HG03378 (cell line): ENCODE results near the gene KDM5A.
A peak's percentile ranks its signal among the peaks of the same experiment; 100 is the strongest.
"Not testable (repeated sequence)": the region's sequence is repeated elsewhere in the genome, so short reads cannot be mapped to it uniquely, and the experiment has no call there.

Source experiments
- ATAC-seq: cut with Tn5 transposase; IDR thresholded peaks from one replicate; pipeline ENCODE4 v1.9.1; 2021; ENCODE audit warnings: mild to moderate bottlenecking, moderate library complexity; ENCODE audit not compliant: unreplicated experiment

KDM5A gene

GRCh38 chr12:389142-390096, at the start of gene KDM5A:
TSS of gene KDM5A (minus strand) at chr12:389320. CDS start at chr12:389091, 229 bp downstream.
- ATAC-seq: peak; percentile 71

DNA sequence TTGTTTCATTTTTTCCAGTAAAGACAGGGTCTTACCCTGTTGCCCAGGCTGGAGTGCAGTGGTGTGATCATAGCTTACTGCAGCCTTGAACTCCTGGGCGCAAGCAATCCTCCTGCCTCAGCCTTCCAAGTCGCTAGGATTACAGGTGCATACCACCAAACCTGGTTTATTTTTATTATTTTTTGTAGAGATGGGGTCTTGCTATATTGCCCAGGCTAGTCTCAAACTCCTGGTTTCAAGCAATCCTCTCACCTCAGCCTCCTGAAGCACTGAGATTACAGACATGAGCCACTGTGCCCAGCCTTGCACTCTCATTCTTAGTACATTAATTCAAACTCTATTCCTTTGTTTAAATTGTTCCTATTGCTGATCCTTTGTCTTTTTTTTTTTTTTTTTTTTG, 46.6 kb upstream of the KDM5A start:
- ATAC-seq: not testable (repeated sequence)

DNA sequence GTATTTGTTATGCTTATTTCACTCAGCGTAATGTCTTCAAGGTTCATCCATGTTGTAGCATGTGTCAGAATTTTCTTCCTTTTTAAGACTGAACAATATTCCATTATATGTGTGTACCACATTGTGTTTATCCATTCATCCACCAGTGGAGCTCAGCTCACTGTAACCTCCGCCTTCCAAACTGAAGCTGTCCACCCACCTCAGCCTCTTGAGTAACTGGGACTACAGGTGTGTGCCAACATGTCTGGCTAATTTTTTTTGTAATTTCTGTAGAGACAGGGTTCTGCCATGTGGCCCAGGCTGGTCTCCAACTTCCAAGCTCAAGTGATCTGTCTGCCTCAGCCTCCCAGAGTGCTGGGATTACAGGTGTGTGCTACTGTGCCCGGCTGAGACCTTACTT, 33.4 kb upstream of the KDM5A start:
- no peak for ATAC-seq

GRCh38 chr12:418432-418831, 29.3 kb upstream of the KDM5A start:
- ATAC-seq: no peak

DNA sequence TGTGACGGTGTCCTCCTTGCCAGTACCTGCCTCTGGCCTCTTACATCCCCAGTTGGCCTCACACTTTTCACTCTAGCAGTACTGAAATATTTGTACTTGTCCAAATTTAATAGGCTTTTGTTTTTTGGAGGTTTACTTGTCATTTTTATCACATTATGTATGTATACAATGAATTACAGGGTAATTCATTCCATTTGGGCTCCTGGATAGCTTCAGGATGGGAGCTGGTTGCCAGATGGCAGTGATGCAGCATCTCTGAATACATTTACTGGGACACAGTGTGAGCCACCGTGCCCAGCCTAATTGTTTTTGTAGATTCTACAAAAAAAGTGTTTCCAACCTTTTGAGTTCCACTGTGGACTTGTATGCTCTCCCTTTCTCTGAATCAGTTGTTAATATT, 25.7 kb upstream of the KDM5A start:
- ATAC-seq: no peak

- no peak for ATAC-seq
These were observed 12.9 kb upstream of the KDM5A start for GRCh38 chr12:402029-402389.

- peak; percentile 97 for ATAC-seq
These were observed 12.3 kb upstream of the KDM5A start, which contains the start of gene CCDC77 for GRCh38 chr12:401235-402028. TSS of gene CCDC77 (plus strand) at chr12:401644. CDS start at chr12:409384, 7,740 bp downstream.

DNA sequence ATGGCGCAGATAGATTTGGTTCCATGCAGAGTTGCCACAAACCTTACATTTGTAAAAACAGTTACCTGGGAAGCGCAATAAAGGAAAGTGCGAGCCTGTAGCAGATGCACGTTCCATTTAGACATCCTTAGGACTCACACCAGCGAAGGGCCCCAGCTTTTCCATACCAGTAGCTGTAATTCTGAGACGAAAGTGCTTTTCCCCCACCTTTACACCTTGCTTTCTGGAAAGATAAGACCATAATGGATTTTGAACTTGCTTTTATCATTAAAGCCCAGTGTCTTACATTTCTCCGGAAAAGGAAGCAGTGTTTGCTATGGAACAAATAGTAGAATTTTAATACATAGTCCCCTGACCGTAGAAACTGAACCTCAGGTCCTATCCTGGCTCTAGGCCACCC, 11.7 kb upstream of the KDM5A start:
- no peak for ATAC-seq

GRCh38 chr12:388541-389141, 479 bp downstream of the KDM5A start:
- ATAC-seq: no peak

- no peak for ATAC-seq
These were observed 1.1 kb downstream of the KDM5A start for GRCh38 chr12:388012-388411.

DNA sequence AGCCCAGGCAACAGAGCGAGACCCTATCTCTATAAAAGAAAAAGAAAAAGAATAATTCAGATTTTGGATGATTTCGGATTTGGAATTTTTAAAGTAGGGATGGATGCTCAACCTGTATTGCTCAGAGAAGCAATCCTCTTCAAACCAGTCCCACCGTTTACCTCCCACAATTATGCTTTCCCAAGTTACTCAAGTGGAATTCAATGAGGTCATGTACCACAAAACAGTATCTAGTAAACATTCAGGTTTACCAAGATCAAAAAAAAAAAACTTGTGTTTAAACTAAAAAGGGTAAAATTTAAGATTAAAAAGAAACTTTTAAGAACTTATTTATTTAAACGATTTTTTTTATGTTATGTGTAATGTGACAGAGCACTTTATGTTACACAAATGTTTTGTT, 2.5 kb downstream of the KDM5A start:
- ATAC-seq: no peak

- not testable (repeated sequence) for ATAC-seq
These were observed 18.2 kb downstream of the KDM5A start for GRCh38 chr12:370739-371485.

GRCh38 chr12:367972-368371, 21.1 kb downstream of the KDM5A start:
- no peak for ATAC-seq

GRCh38 chr12:366820-367219, 22.3 kb downstream of the KDM5A start:
- no peak for ATAC-seq

- no peak for ATAC-seq
These were observed 30.0 kb downstream of the KDM5A start for GRCh38 chr12:359091-359490.

DNA sequence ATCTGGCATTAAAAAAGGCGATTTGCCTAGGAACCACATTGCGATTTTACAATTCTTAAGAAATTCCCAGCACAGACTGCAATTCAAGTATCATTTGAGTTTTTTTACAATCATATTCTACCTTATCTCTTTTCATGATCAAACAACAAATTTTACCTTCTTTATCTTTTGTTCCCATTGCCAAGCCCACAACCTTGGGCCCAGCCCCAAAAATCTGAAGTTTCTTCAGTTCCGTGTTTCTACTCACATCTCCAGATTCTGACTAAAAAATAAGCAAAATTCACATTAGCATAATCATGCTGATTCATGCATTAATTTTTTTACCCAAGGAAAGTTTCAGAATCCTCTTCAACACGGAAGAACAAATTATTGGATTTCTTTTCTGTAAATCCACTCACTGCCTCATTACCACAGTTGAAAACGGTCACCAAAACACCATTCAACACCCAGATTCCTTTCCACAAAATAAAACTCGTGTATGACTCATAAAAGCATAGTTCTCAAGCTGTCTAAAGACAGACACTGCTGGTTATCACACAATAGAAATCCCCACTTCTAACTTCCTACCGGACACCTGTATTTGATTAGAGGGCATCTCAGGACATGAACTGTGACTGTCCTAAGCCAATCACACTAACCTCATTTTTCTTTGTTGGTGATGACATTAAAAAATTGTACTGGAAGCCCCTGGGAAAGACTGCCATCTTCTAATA, 32.7 kb downstream of the KDM5A start:
- no peak for ATAC-seq

- not testable (repeated sequence) for ATAC-seq
These were observed 37.9 kb downstream of the KDM5A start for GRCh38 chr12:351197-351596.

- not testable (repeated sequence) for ATAC-seq
These were observed 39.5 kb downstream of the KDM5A start for GRCh38 chr12:349625-350024.

- not testable (repeated sequence) for ATAC-seq
These were observed 46.1 kb downstream of the KDM5A start for GRCh38 chr12:343036-343435.

DNA sequence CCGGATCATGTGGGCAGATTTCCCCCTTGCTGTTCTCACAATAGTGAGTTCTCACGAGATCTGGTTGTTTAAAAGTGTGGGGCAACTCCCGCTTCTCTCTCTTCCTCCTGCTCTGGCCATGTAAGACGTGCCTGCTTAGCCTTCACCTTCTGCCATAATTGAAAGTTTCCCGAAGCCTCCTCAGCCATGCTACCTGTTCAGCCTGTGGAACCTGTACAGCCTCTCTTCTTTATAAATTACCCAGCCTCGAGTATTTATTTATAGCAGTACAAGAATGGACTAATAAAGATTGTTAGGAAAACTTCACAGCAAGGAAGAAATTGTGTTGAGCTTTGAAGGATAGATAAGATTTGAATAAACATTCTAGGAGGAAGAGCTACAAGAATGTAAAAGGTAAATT, 52.1 kb downstream of the KDM5A start:
- ATAC-seq: no peak
